GM12878 (cell line): ENCODE results near the gene LMX1A. TPM values are rescaled to one million over a fixed set of nuclear protein-coding genes. Genes with fewer than 3 reads are reported as not detected.

Source experiments
- ATAC-seq: fragments of 200-7000 bp; cut with Tn5 transposase; 3 replicates; pipeline ENCODE4 v1.9.1; 2020; ENCODE audit warnings: mild to moderate bottlenecking, moderate library complexity
- BruUV-seq: library from RNA; stranded (reverse); fragments of 400-500 nt; replicated peaks from 2 replicates; lab custom pipeline; 2021; lab: Mats Ljungman, UMichigan
- CTCF ChIA-PET: fragments of 300-600 bp; sonication (Branson Sonifier 250); formaldehyde crosslinking; extraction: SDS; loops from one replicate; lab custom pipeline; 2021; ENCODE audit warnings: inconsistent platforms; lab: Yijun Ruan, JAX
- POLR2A ChIA-PET: fragments of 350-600 bp; formaldehyde crosslinking; extraction: SDS; loops from one replicate; lab custom pipeline; 2021; ENCODE audit warnings: inconsistent platforms; lab: Charles Lee
- RAD21 ChIA-PET: fragments of 300-600 bp; sonication (Branson Sonifier 250); formaldehyde crosslinking; loops from one replicate; lab custom pipeline; 2023; ENCODE audit warnings: antibody characterized with exemption; ENCODE audit not compliant: unreplicated experiment; lab: Charles Lee
- SMC1A ChIA-PET: fragments of 300-600 bp; sonication (Branson Sonifier 250); formaldehyde crosslinking; loops from one replicate; lab custom pipeline; 2023; ENCODE audit not compliant: unreplicated experiment, uncharacterized antibody; lab: Charles Lee
- DNase-seq: peaks from one replicate; pipeline ENCODE4 v3.0.0-alpha.2; 2011; ENCODE audit warnings: low read depth, low spot score
- FAIRE-seq: peaks from 3 replicates; lab custom pipeline; 2011; peaks lifted over from hg19 to GRCh38; lab: Jason Lieb, UNC
- H2AFZ ChIP-seq: 2 replicates; pipeline ENCODE4 v1.6.0; 2011; ENCODE audit warnings: low read depth, low read length, control low read depth; ENCODE audit not compliant: control insufficient read depth
- H3K27ac ChIP-seq: 2 replicates; pipeline ENCODE4 v1.5.1; 2011; ENCODE audit warnings: control low read depth; ENCODE audit not compliant: control insufficient read depth, insufficient read depth
- H3K27me3 ChIP-seq, 2 experiments: replicated peaks in 1 of 2; 2 replicates each; pipeline versions ENCODE4 v1.6.0 to v1.6.1; 2011; ENCODE audit warnings: low read length in 1 of 2; ENCODE audit not compliant: control insufficient read depth in 2 of 2, insufficient read depth in 2 of 2
- H3K36me3 ChIP-seq, 2 experiments: 2 replicates each; pipeline ENCODE4 v1.5.1; 2011; ENCODE audit warnings: low read length in 1 of 2; ENCODE audit not compliant: control insufficient read depth in 2 of 2, insufficient read depth in 2 of 2
- H3K4me1 ChIP-seq: 2 replicates; pipeline ENCODE4 v1.6.1; 2011; ENCODE audit warnings: mild to moderate bottlenecking, low read length, moderate library complexity, mixed read lengths; ENCODE audit not compliant: control insufficient read depth, insufficient read depth
- H3K4me2 ChIP-seq: 2 replicates; pipeline ENCODE4 v1.6.0; 2011; ENCODE audit warnings: control low read depth; ENCODE audit not compliant: control insufficient read depth, insufficient read depth
- H3K4me3 ChIP-seq: fragments of 200-600 bp; sonication (generic); 2 replicates; pipeline ENCODE4 v1.5.1; 2016
- H3K79me2 ChIP-seq: 2 replicates; pipeline ENCODE4 v1.6.0; 2011; ENCODE audit warnings: low read length; ENCODE audit not compliant: control insufficient read depth, insufficient read depth
- H3K9ac ChIP-seq: 2 replicates; pipeline ENCODE4 v1.8.0; 2011; ENCODE audit warnings: low read length, control low read depth, mixed read lengths; ENCODE audit not compliant: control insufficient read depth, insufficient read depth
- H3K9me3 ChIP-seq: replicated peaks from 3 replicates; pipeline ENCODE4 v1.5.1; 2011; ENCODE audit warnings: mild to moderate bottlenecking, low read length; ENCODE audit not compliant: control insufficient read depth, insufficient read depth
- H4K20me1 ChIP-seq: 2 replicates; pipeline ENCODE4 v1.6.0; 2011; ENCODE audit not compliant: control insufficient read depth, insufficient read depth
- CREM ChIP-seq: IDR thresholded peaks from 2 replicates; pipeline ENCODE4 v1.6.1; 2014; ENCODE audit warnings: antibody characterized with exemption, low read depth
- EZH2 ChIP-seq: IDR thresholded peaks from 2 replicates; pipeline ENCODE4 v1.6.1; 2012; ENCODE audit warnings: low read depth, mild to moderate bottlenecking, control low read depth, inconsistent platforms, low read length, borderline replicate concordance; ENCODE audit not compliant: control insufficient read depth
- KAT2A ChIP-seq: conservative IDR thresholded peaks from 2 replicates; pipeline ENCODE4 v1.6.1; 2011; ENCODE audit warnings: low read depth, low read length; ENCODE audit not compliant: control insufficient read depth
- NR2C2 ChIP-seq: IDR thresholded peaks from 2 replicates; pipeline ENCODE4 v1.6.1; 2011; ENCODE audit warnings: borderline replicate concordance, low read depth; ENCODE audit not compliant: control insufficient read depth, insufficient read length
- SUZ12 ChIP-seq: fragments of 200-600 bp; sonication (generic); IDR thresholded peaks from one replicate; pipeline ENCODE4 v1.6.1; 2018; ENCODE audit warnings: antibody characterized with exemption, mild to moderate bottlenecking; ENCODE audit not compliant: unreplicated experiment
- WGBS: methylation state at CpG from one replicate; pipeline ENCODE4 v1.1.6; 2016; ENCODE audit warnings: low lambda C conversion rate; ENCODE audit not compliant: insufficient replicate concordance, insufficient coverage; ENCODE audit errors: missing lambda C conversion rate; 5-methylcytosine and 5-hydroxymethylcytosine counted together
- in situ Hi-C: fragments of 300-500 bp; cut with MboI; formaldehyde crosslinking; loops from 9 replicates; pipeline ENCODE4 v1.14.3; 2018; ENCODE audit warnings: mixed read lengths
- intact Hi-C: fragments of 100-400 bp; cut with micrococcal nuclease; formaldehyde crosslinking; loops from one replicate; pipeline ENCODE4 v1.14.2; 2022; ENCODE audit not compliant: unreplicated experiment
- polyA plus RNA-seq, 11 experiments: library from polyadenylated mRNA; depleted of rRNA in 4 of 11; unstranded in 6 of 11; stranded (reverse) in 5 of 11; fragments of >200 nt; fragmentation: Nextera tagmentation in 4 of 11; fragmentation: Illumina TruSeq in 1 of 11; extraction: Ambion mirVana in 4 of 11; extraction: Trizol in 1 of 11; gene quantifications; 1 replicate in 1 of 11; 2 replicates in 10 of 11; pipeline versions ENCODE4 v1.2.1 to v1.2.3, GENCODE V29; 2011 to 2016; ENCODE audit warnings: inconsistent platforms in 2 of 11, missing spikeins in 2 of 11, low read depth in 1 of 11
- total RNA-seq, 4 experiments: library from RNA; depleted of rRNA in 3 of 4; stranded (reverse); fragments of >200 nt in 3 of 4; fragmentation: Illumina TruSeq in 1 of 4; extraction: Trizol in 1 of 4; gene quantifications; 2 replicates each; pipeline versions ENCODE4 v1.2.1 to v1.2.3, GENCODE V29; 2013 to 2021
- TF ChIP-seq, protein P1 (sequence below): fragments of 450-650 bp; IDR thresholded peaks from 2 replicates; pipeline ENCODE4 v1.6.1; 2016; ENCODE audit warnings: mild to moderate bottlenecking
- TF ChIP-seq, protein P2 (sequence below): fragments of 450-650 bp; IDR thresholded peaks from 2 replicates; pipeline ENCODE4 v1.6.1; 2018; ENCODE audit warnings: borderline replicate concordance, mild to moderate bottlenecking; ENCODE audit not compliant: partially characterized antibody
- TF ChIP-seq, protein P3 (sequence below): IDR thresholded peaks from 2 replicates; pipeline ENCODE4 v1.6.1; 2012; ENCODE audit warnings: low read length, inconsistent platforms

Gene LMX1A
- total and polyA plus RNA-seq, 10 of the 15 experiments (the other 5 are each of a cell fraction or from before 2014, with no cell fraction given), result not detected

DNA sequence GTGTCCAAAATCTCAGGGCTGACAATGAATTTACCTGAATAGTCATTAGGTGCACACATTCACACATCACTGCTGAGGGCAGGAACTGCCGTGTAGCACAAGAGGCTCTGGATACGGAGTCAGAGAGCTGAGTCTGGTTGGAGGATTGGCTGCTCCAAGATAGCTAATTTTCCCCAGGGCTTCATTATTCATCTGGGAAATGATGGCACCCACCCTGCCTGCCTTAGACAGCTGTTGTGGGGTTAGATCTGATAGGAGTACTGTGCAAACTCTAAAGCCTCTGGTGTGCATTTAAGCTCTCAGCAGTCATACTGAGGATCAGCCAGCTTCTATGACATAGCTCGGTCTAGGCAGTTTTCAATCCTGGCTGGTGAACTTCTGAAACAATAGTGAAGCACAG, 67.0 kb downstream of the LMX1A start:
- ChIA-PET POLR2A (no interaction called here), CTCF (interaction anchor here (1.0 to 2.1 kb wide), 2 partner anchors 78 to 175 kb away, joined by 3 to 4 read pairs; no protein-coding TSS in a partner anchor), RAD21 (no interaction called here), SMC1A (no interaction called here)
- Histone ChIP-seq H3K36me3 (no peaks in the 10 kb centered on the region), H3K4me2 (no peak overlapping the region), H4K20me1 (no peaks in the 10 kb centered on the region), H3K27me3 (0 out of 4 replicates have a peak, but pooled peaks cover 0 to 1% of the 10 kb centered on the region in 2 experiments), H3K9ac (no peak overlapping the region), H3K4me1 (no peaks in the 10 kb centered on the region), H2AFZ (no peak overlapping the region), H3K4me3 (no peak overlapping the region), H3K27ac (no peak overlapping the region), H3K79me2 (no peaks in the 10 kb centered on the region), H3K9me3 (no peaks in the 10 kb centered on the region)
- in situ Hi-C loops (no loop called here), intact Hi-C loops (no loop called here)
- WGBS, result 30% methylated on average over 3 of the region's 3 CpGs
- FAIRE-seq (no peak), DNase-seq (no peak), ATAC-seq (no peak)
- BruUV-seq, result no TSS peak
- TF ChIP-seq KAT2A, result no peak

DNA sequence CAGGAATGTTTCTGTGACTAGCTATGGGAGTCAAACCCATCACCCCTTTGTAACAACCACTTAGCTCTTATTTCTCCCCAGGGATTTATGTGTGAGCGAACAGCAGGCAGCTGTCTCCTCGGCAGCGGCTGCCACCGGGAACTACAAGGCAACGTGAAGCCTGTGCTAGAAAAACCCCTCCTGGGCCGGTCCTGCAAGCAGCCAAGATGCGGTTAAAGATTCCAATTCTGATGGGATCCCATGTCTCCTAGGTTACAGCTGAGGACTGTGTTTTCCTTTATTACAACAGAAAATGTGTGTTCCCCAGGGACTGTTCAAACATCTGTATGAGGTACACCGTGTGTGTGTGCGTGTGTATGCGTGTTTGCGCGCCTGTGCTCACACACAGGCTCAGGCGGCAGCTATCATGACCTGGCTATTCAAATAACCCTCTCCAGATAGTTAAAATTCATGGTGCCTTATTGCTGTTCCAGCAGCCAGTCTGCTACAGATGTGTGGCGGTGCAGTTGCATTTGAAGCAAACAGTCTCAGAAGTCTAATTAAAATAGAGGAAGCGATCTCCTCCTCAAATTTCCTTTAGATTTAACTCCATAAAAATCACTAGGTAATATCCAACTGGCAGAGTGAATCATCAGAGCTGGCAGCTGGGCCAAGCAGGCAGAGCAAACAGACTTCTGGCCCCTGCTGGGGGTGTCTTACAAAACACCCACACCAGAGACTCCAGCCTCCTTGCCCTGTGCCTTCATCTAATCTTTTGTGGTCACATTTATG, 68.0 kb downstream of the LMX1A start:
- 0 out of 4 replicates have a peak, but pooled peaks cover 0 to 2% of the 10 kb centered on the region in 2 experiments for H3K27me3 ChIP-seq
- H3K36me3 ChIP-seq, result no peaks in the 10 kb centered on the region
- DNase-seq (no peak), FAIRE-seq (no peak), ATAC-seq (no peak)
- H3K27ac ChIP-seq, result no peak overlapping the region
- BruUV-seq, result no TSS peak
- no peaks in the 10 kb centered on the region for H3K79me2 ChIP-seq
- in situ Hi-C loops (no loop called here), intact Hi-C loops (no loop called here)
- no peak overlapping the region for H3K4me2 ChIP-seq
- no peaks in the 10 kb centered on the region for H3K4me1 ChIP-seq
- H4K20me1 ChIP-seq, result no peaks in the 10 kb centered on the region
- H3K4me3 ChIP-seq, result no peak overlapping the region
- ChIA-PET SMC1A (no interaction called here), RAD21 (no interaction called here), CTCF (interaction anchor here (1.0 to 2.1 kb wide), 3 partner anchors 31 to 174 kb away, joined by 3 to 4 read pairs (median 4); no protein-coding TSS in a partner anchor), POLR2A (no interaction called here)
- H2AFZ ChIP-seq, result no peak overlapping the region
- WGBS, result 21% methylated on average over 15 of the region's 15 CpGs
- no peak overlapping the region for H3K9ac ChIP-seq
- H3K9me3 ChIP-seq, result no peaks in the 10 kb centered on the region
- TF ChIP-seq, protein P1, sequence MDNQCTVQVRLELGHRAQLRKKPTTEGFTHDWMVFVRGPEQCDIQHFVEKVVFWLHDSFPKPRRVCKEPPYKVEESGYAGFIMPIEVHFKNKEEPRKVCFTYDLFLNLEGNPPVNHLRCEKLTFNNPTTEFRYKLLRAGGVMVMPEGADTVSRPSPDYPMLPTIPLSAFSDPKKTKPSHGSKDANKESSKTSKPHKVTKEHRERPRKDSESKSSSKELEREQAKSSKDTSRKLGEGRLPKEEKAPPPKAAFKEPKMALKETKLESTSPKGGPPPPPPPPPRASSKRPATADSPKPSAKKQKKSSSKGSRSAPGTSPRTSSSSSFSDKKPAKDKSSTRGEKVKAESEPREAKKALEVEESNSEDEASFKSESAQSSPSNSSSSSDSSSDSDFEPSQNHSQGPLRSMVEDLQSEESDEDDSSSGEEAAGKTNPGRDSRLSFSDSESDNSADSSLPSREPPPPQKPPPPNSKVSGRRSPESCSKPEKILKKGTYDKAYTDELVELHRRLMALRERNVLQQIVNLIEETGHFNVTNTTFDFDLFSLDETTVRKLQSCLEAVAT, result no peak
- TF ChIP-seq, protein P2, sequence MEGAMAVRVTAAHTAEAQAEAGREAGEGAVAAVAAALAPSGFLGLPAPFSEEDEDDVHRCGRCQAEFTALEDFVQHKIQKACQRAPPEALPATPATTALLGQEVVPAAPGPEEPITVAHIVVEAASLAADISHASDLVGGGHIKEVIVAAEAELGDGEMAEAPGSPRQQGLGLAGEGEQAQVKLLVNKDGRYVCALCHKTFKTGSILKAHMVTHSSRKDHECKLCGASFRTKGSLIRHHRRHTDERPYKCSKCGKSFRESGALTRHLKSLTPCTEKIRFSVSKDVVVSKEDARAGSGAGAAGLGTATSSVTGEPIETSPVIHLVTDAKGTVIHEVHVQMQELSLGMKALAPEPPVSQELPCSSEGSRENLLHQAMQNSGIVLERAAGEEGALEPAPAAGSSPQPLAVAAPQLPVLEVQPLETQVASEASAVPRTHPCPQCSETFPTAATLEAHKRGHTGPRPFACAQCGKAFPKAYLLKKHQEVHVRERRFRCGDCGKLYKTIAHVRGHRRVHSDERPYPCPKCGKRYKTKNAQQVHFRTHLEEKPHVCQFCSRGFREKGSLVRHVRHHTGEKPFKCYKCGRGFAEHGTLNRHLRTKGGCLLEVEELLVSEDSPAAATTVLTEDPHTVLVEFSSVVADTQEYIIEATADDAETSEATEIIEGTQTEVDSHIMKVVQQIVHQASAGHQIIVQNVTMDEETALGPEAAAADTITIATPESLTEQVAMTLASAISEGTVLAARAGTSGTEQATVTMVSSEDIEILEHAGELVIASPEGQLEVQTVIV, result no peak
- TF ChIP-seq EZH2, result no peak
- no peak for TF ChIP-seq SUZ12
- no peak for TF ChIP-seq CREM
- no peak for TF ChIP-seq NR2C2
- TF ChIP-seq, protein P3, sequence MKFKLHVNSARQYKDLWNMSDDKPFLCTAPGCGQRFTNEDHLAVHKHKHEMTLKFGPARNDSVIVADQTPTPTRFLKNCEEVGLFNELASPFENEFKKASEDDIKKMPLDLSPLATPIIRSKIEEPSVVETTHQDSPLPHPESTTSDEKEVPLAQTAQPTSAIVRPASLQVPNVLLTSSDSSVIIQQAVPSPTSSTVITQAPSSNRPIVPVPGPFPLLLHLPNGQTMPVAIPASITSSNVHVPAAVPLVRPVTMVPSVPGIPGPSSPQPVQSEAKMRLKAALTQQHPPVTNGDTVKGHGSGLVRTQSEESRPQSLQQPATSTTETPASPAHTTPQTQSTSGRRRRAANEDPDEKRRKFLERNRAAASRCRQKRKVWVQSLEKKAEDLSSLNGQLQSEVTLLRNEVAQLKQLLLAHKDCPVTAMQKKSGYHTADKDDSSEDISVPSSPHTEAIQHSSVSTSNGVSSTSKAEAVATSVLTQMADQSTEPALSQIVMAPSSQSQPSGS, result no peak
